Right renal cortex interstitium (tissue), 3 donors: ENCODE data around the gene HOXD3. TPM values are rescaled to one million over a fixed set of nuclear protein-coding genes. Genes with fewer than 3 reads are reported as not detected.

ENCODE experiments used
- DNase-seq, 3 donors: peaks; one replicate each; pipeline ENCODE4 v3.0.0-alpha.2; 2013; ENCODE audit warnings: low read depth in 3 of 3, low spot score in 2 of 3
- polyA plus RNA-seq, 3 donors: library from polyadenylated mRNA; unstranded; fragments of 120-200 nt; gene quantifications; one replicate each; pipeline ENCODE4 v1.2.1, GENCODE V29; 2013; ENCODE audit not compliant: insufficient read length in 3 of 3

The HOXD3 gene
- polyA plus RNA-seq, 3 donors, result 20.5 to 21.4 (median 21.2) TPM

- DNase-seq, result no peak
These were observed 18.0 kb downstream of the HOXD3 start for GRCh38 chr2:176174824-176175708.

DNA sequence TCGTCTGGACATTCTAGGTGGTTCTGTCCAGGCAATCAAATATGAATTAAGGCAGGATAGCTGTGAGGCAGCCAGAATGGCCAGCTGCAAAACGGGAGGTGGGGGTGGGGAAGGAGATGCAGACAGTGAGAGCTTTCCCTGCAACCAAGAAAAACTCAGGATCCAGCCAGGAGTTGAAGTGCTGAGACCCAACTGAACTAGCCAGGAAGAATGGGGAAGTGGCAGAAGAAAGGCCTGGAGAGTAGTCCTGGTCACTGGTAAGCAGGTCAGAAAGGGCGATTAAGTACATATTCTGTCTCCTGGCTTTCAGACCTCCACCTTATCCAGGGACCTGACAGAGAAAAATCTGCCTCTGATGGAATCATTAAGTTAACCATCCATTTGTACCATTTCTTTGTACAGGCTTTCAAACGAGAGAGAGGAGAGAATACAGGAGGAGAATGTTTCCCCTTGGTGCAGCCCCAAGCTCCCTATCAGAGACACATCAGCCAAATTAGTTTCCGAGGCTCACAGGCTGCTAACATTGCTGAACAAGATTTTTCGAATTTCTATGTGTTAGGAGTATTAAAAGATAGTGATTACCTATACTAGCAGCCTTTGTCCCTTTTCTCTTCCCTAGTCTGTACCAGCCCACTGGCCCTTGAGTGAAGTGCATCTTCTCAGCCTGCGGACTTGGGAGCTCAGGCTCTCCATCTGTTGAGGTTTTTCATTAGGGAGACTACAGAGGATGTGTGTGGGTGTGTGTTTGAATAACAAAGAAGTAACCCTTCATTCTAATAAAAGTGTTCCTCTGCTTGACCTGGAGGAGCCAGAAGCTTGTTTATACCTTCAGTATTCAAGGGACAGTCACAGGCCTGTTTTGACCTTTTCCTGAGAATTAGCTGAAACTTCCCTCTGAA lies 18.9 kb downstream of the HOXD3 start:
- no peak for DNase-seq

DNA sequence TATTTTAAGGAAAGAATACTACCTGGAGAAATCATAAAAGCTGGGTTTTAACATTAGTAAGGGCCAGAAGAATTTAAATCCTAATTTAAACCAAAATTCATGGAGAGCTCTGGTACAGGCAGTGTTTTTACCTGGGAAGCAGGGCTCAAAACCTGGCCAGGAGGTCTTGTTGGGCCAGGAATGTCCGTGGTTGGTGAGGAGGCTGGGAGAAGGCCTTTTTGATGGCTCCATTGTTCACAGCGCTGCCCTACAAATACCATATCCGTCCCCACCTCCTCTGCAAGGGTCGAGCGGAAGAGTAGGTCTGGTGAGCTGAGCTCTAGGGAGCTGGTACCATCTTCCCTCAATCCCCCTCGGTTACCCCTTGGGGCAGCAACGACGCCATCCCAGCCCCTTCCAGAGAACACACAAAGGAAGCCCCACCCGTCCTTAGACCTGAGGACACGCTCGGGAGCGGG lies 20.5 kb downstream of the HOXD3 start:
- DNase-seq, result no peak

GRCh38 chr2:176178038-176178756 lies 21.1 kb downstream of the HOXD3 start:
- DNase-seq, result no peak

- no peak for DNase-seq
These were observed 21.7 kb downstream of the HOXD3 start for GRCh38 chr2:176178757-176179295.

- DNase-seq, result no peak
These were observed 24.4 kb downstream of the HOXD3 start for GRCh38 chr2:176181551-176181950.

GRCh38 chr2:176182671-176183070 lies 25.6 kb downstream of the HOXD3 start:
- no peak for DNase-seq

DNA sequence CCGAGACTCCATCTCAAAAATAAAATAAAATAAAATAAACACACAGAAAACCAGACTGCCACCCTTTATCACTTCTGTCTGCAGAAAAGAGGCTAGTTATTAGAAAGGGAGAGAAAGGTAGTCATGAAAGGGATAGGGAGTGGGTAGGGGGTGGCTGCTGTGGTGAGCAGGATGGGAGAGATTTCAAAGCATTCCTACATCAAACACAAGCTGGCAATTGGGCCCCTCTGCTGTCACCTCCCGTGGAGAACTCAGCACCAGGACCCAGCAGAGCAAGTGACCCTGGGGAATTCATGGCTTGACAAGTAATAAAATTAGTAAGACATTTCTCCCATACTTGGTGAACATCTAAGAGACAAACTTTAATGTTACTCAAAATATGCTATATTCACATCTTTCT lies 27.6 kb downstream of the HOXD3 start:
- DNase-seq, result no peak

GRCh38 chr2:176186024-176186423 lies 28.9 kb downstream of the HOXD3 start:
- DNase-seq, result no peak

DNA sequence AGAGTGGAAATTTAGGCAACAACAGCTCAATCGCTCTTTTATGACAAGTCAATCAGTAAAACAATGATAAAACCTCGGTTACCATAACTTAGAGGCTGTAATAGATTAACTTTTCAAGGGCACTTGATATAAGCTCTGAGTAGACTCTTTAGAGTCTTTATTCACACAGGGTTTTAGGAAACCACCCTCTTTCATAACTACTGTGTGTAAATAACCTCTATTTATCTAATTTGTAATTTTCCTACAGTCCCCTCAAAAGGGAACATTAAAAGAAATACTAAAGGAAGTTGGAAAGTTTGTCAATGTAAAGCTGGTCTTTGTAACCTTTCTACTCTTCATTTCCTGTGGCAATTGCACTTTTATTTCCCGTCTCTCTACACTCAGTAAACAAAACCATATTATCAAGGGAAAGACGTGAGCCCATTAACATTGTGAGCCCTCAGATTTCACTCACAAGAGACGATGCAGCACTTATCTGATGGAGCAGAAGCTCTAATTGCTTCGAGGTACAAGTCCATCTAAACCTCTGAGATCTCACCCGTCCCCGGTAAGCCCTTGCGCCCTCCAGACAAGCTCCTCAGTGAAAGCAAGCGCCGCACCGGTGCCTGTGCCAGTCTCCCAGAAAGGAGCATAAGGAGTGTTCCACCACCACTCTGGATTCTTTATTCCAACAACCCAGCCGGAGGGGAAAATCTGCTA lies 30.2 kb downstream of the HOXD3 start:
- no peak for DNase-seq

- DNase-seq, result no peak
These were observed 31.0 kb downstream of the HOXD3 start, which contains the start of gene HOXD1 for GRCh38 chr2:176187899-176188773. TSS of gene HOXD1 (plus strand) at chr2:176188668. CDS start at chr2:176188802, 134 bp downstream.

GRCh38 chr2:176188774-176189680 lies 31.9 kb downstream of the HOXD3 start:
- DNase-seq, result no peak

GRCh38 chr2:176189681-176190641 lies 32.9 kb downstream of the HOXD3 start:
- DNase-seq, result no peak

GRCh38 chr2:176192351-176192750 lies 35.2 kb downstream of the HOXD3 start:
- DNase-seq, result no peak

- no peak for DNase-seq
These were observed 35.9 kb downstream of the HOXD3 start for GRCh38 chr2:176193048-176193447.

DNA sequence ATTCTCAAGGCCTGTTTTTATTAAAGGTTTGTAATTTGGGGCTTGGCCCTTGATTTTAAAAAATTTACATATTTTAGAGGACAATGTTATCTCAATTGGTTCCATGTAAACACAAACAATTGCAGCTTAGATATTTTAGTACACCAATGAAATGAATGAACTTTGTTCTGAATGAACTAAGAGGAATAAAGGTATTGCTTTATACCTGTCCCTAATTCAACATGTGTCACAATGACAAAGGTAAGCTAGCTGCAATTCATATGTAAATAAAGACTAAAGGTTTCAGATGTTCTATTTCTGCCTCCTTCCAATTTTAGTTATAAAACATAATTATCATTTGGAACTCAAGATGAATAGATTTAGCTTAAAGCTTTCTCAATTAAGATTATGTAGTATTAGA lies 42.8 kb downstream of the HOXD3 start:
- DNase-seq, result no peak

GRCh38 chr2:176200971-176201370 lies 43.9 kb downstream of the HOXD3 start:
- DNase-seq, result no peak
